Right forelimb (tissue), 1 donor: Measurements from ENCODE around the gene OR2AT4.
A peak's percentile ranks its signal among the peaks of the same experiment; 100 is the strongest.
"Not testable (repeated sequence)": the region's sequence is repeated elsewhere in the genome, so short reads cannot be mapped to it uniquely, and the experiment has no call there.

Source experiments
- DNase-seq: peaks from one replicate; pipeline ENCODE4 v3.0.0-alpha.2; 2018

The OR2AT4 gene

GRCh38 chr11:75096456-75097172 lies at the start of gene OR2AT4:
Gene OR2AT4, minus strand, starts transcription at chr11:75096876.
- DNase-seq: no peak

GRCh38 chr11:75145972-75146519 lies 49.4 kb upstream of the OR2AT4 start:
- DNase-seq: no peak

GRCh38 chr11:75145196-75145971 lies 48.7 kb upstream of the OR2AT4 start:
- no peak for DNase-seq

- DNase-seq: no peak
These were observed 48.0 kb upstream of the OR2AT4 start for GRCh38 chr11:75144716-75145014.

GRCh38 chr11:75143420-75143731 lies 46.7 kb upstream of the OR2AT4 start:
- DNase-seq: no peak

- peak; percentile 68 for DNase-seq
These were observed 46.2 kb upstream of the OR2AT4 start for GRCh38 chr11:75142714-75143419.

GRCh38 chr11:75141166-75141565 lies 44.5 kb upstream of the OR2AT4 start:
- DNase-seq: no peak

GRCh38 chr11:75140269-75141138 lies 43.8 kb upstream of the OR2AT4 start:
- no peak for DNase-seq

- DNase-seq: no peak
These were observed 39.0 kb upstream of the OR2AT4 start for GRCh38 chr11:75135651-75136050.

- no peak for DNase-seq
These were observed 38.5 kb upstream of the OR2AT4 start for GRCh38 chr11:75135021-75135650.

- no peak for DNase-seq
These were observed 37.3 kb upstream of the OR2AT4 start for GRCh38 chr11:75133976-75134375.

GRCh38 chr11:75132080-75132479 lies 35.4 kb upstream of the OR2AT4 start:
- DNase-seq: no peak

GRCh38 chr11:75126564-75126963 lies 29.9 kb upstream of the OR2AT4 start:
- no peak for DNase-seq

GRCh38 chr11:75118577-75118976 lies 21.9 kb upstream of the OR2AT4 start:
- no peak for DNase-seq

- no peak for DNase-seq
These were observed 17.8 kb upstream of the OR2AT4 start for GRCh38 chr11:75114465-75114864.

GRCh38 chr11:75113030-75113429 lies 16.4 kb upstream of the OR2AT4 start:
- DNase-seq: no peak

GRCh38 chr11:75112200-75112599 lies 15.5 kb upstream of the OR2AT4 start:
- DNase-seq: no peak

- no peak for DNase-seq
These were observed 10.5 kb upstream of the OR2AT4 start for GRCh38 chr11:75107187-75107586.

- not testable (repeated sequence) for DNase-seq
These were observed 9.4 kb upstream of the OR2AT4 start for GRCh38 chr11:75105967-75106681.

GRCh38 chr11:75105462-75105925 lies 8.8 kb upstream of the OR2AT4 start:
- no peak for DNase-seq

GRCh38 chr11:75103380-75104026 lies 6.8 kb upstream of the OR2AT4 start:
- DNase-seq: no peak
